ENCODE measurements around the gene SRL. TPM values are rescaled to one million over a fixed set of nuclear protein-coding genes. Genes with fewer than 3 reads are reported as not detected.

The SRL gene
- total and polyA plus RNA-seq, 4 experiments from 2014 or later, result not detected

DNA sequence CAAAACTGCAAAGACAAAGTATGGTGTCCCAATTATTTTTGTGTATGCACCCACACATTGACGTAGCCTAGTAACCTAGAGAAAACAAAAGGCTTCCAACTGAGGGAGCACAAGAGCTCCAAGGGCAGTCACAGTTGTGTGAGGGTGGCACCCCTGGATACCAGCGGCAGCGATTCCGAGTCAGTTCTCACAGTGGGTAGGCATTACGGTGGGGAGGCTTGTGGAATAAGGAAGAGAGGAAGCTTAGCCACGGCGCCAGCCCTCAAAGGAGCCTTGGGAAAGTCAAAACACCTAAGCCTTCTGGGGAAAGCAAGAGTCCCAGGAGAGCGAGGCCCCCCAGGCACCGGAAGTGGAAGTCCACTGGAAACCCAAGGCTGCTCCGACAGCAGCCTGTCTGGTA, 94.6 kb downstream of the SRL start:
- H3K4me1 ChIP-seq (ENCODE audit: insufficient read depth, low read length), result peaks cover 9% of the 10 kb centered on the region
- peaks cover 3 to 16% (median 9%) of the 10 kb centered on the region in 4 donors for H3K4me1 Mint-ChIP-seq
- no peak overlapping the region for H3K27ac Mint-ChIP-seq
- no peaks in the 10 kb centered on the region for H3K27me3 Mint-ChIP-seq
- no peaks in the 10 kb centered on the region for H3K36me3 ChIP-seq (ENCODE audit: insufficient read depth, low read length)
- ChIA-PET CTCF (ENCODE audit: partially characterized antibody) (no interaction called here), POLR2A (ENCODE audit: partially characterized antibody) (no interaction called here)
- H3K4me3 ChIP-seq (ENCODE audit: low read length in 2 of 2), result no peak overlapping the region
- H3K27me3 ChIP-seq (ENCODE audit: insufficient read depth, low read length), result no peaks in the 10 kb centered on the region
- no peaks in the 10 kb centered on the region for H3K9me3 ChIP-seq (ENCODE audit: control insufficient read depth in 1 of 2, low read length in 2 of 2)
- no peaks in the 10 kb centered on the region for H3K36me3 Mint-ChIP-seq
- no peak overlapping the region for H3K27ac ChIP-seq (ENCODE audit: low read depth, low read length)
- DNase-seq, result no peak
- no peak overlapping the region for H3K4me3 Mint-ChIP-seq
- intact Hi-C loops (cut with micrococcal nuclease), result no loop called here
- H3K9me3 Mint-ChIP-seq, result peaks cover 0 to 2% (median 0%) of the 10 kb centered on the region in 8 donors

DNA sequence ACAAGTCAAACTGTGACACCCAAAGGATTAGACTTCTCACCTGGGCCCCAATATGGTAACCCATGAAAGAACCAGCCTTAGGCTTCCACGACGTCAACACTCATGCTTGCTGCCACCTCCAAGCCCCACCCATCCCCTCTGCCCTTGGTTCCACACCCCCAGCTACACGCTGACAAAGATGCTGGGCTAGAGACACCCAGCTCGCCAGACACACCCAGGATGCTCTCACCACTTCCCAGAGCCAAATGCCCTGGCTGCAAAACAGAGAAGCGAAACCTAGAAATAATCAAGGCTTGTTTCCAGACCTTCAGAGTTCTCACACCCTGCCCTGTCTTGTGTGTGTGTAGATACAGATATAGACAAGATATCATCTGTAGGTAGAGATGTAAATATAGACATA, 99.6 kb downstream of the SRL start:
- Mint-ChIP-seq H3K4me1 (peaks cover 8 to 25% (median 12%) of the 10 kb centered on the region in 4 donors), H3K4me3 (peak overlapping the region in 4 of 8 donors; percentile 3 to 72 (median 38)), H3K27me3 (no peaks in the 10 kb centered on the region), H3K36me3 (no peaks in the 10 kb centered on the region), H3K9me3 (peaks cover 0 to 2% (median 0%) of the 10 kb centered on the region in 8 donors), H3K27ac (peak overlapping the region; percentile 81 to 96 (median 89))
- ChIA-PET CTCF (ENCODE audit: partially characterized antibody) (interaction anchor here (0.6 to 1.2 kb wide), 2 partner anchors 30 to 112 kb away, joined by 3 to 4 read pairs; no protein-coding TSS in a partner anchor), POLR2A (ENCODE audit: partially characterized antibody) (interaction anchor here (0.6 to 1.2 kb wide), 2 partner anchors 26 to 28 kb away, joined by 3 to 4 read pairs; partner anchors contain the start of gene ADCY9)
- peak; percentile 66 to 88 (median 79) for DNase-seq
- Histone ChIP-seq H3K27ac (ENCODE audit: low read depth, low read length) (peak overlapping the region; percentile 39), H3K4me3 (ENCODE audit: low read length in 2 of 2) (no peak overlapping the region), H3K9me3 (ENCODE audit: control insufficient read depth in 1 of 2, low read length in 2 of 2) (no peaks in the 10 kb centered on the region), H3K4me1 (ENCODE audit: insufficient read depth, low read length) (peaks cover 11% of the 10 kb centered on the region), H3K27me3 (ENCODE audit: insufficient read depth, low read length) (no peaks in the 10 kb centered on the region), H3K36me3 (ENCODE audit: insufficient read depth, low read length) (no peaks in the 10 kb centered on the region)
- intact Hi-C loops (cut with micrococcal nuclease), result no loop called here

DNA sequence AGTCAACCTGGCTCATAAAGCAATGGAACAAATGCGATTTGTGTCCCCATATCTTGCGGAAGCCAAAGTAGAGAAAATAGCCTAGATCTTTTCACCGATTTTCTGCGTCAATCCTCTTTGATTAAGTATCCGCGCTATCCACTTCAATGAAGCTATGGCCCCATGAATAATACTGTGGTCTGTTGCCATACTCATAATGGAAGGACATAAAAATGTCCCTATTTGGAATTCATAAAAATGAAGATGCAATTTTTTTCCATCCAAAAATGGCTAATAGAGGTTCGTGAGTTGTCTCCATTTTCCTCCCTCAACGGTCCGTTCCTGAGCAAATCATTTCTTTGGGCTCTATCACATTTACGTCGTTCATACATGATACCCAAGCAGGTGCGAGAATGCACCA, 100.3 kb downstream of the SRL start:
- peak overlapping the region in 4 of 7 donors; percentile 29 to 76 (median 36) for H3K27ac Mint-ChIP-seq
- Histone ChIP-seq H3K4me1 (ENCODE audit: insufficient read depth, low read length) (peaks cover 11% of the 10 kb centered on the region), H3K4me3 (ENCODE audit: low read length in 2 of 2) (no peak overlapping the region), H3K27ac (ENCODE audit: low read depth, low read length) (no peak overlapping the region), H3K36me3 (ENCODE audit: insufficient read depth, low read length) (no peaks in the 10 kb centered on the region), H3K9me3 (ENCODE audit: control insufficient read depth in 1 of 2, low read length in 2 of 2) (no peaks in the 10 kb centered on the region), H3K27me3 (ENCODE audit: insufficient read depth, low read length) (no peaks in the 10 kb centered on the region)
- DNase-seq, result no peak
- intact Hi-C loops (cut with micrococcal nuclease), result no loop called here
- CTCF ChIA-PET (ENCODE audit: partially characterized antibody), result no interaction called here
- H3K9me3 Mint-ChIP-seq, result peaks cover 0 to 2% (median 0%) of the 10 kb centered on the region in 8 donors
- H3K4me1 Mint-ChIP-seq, result peaks cover 8 to 25% (median 12%) of the 10 kb centered on the region in 4 donors
- H3K27me3 Mint-ChIP-seq, result no peaks in the 10 kb centered on the region
- no peak overlapping the region for H3K4me3 Mint-ChIP-seq
- no peaks in the 10 kb centered on the region for H3K36me3 Mint-ChIP-seq
- POLR2A ChIA-PET (ENCODE audit: partially characterized antibody), result interaction anchor here (1.2 kb wide), 1 partner anchor 26 kb away, joined by 4 read pairs; the partner anchor contains the start of gene ADCY9

DNA sequence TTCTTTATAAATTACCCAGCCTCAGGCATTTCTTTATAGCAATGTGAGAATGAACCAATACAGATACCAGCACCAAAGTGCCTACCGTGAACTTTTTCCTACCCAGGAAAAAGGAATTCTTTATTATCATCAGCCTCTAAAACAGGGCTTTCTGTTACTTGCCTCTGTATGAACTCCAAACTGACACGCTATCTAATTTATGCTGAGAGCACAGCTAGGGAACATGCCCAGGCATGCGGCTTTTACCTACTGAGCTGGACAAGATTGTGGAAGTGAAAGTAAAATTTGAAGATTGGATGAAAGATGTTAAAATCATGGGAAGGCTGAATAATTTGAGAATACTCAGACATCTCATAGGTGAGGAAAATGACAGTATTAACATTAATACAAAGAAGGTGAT, 101.2 kb downstream of the SRL start:
- Mint-ChIP-seq H3K9me3 (peaks cover 0 to 2% (median 0%) of the 10 kb centered on the region in 8 donors), H3K27ac (peak overlapping the region in 3 of 7 donors; percentile 2 to 68 (median 22)), H3K4me3 (no peak overlapping the region), H3K36me3 (no peaks in the 10 kb centered on the region), H3K4me1 (peaks cover 11 to 25% (median 12%) of the 10 kb centered on the region in 4 donors), H3K27me3 (peaks cover 2 to 3% of the 10 kb centered on the region in 2 donors)
- ChIA-PET CTCF (ENCODE audit: partially characterized antibody) (no interaction called here), POLR2A (ENCODE audit: partially characterized antibody) (no interaction called here)
- DNase-seq, result no peak
- no peaks in the 10 kb centered on the region for H3K27me3 ChIP-seq (ENCODE audit: insufficient read depth, low read length)
- no peak overlapping the region for H3K27ac ChIP-seq (ENCODE audit: low read depth, low read length)
- H3K4me1 ChIP-seq (ENCODE audit: insufficient read depth, low read length), result peaks cover 11% of the 10 kb centered on the region
- no peaks in the 10 kb centered on the region for H3K9me3 ChIP-seq (ENCODE audit: control insufficient read depth in 1 of 2, low read length in 2 of 2)
- no peak overlapping the region for H3K4me3 ChIP-seq (ENCODE audit: low read length in 2 of 2)
- H3K36me3 ChIP-seq (ENCODE audit: insufficient read depth, low read length), result no peaks in the 10 kb centered on the region
- intact Hi-C loops (cut with micrococcal nuclease), result no loop called here

DNA sequence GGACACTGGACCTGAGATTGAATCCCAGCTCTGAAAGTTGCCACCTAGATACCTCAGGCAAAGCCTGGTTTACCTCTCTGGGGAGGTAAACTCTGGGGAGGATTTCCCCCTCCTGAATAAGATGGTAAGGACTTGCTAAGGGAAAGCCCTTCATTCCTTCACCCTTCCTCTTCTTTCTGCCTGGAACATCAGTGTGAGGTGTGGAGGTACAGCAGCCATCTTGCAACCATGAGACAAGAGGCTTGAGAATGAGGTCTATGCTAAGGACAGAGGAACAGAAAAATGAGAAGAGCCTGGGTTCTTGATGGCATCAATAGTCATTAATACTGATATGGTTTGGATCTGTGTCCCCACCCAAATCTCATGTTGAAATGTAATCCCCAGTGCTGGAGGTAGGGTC, 101.9 kb downstream of the SRL start:
- peaks cover 4 to 6% of the 10 kb centered on the region in 2 donors for H3K27me3 Mint-ChIP-seq
- H3K9me3 Mint-ChIP-seq, result peaks cover 0 to 2% (median 0%) of the 10 kb centered on the region in 8 donors
- no peaks in the 10 kb centered on the region for H3K36me3 Mint-ChIP-seq
- H3K4me3 ChIP-seq (ENCODE audit: low read length in 2 of 2), result no peak overlapping the region
- POLR2A ChIA-PET (ENCODE audit: partially characterized antibody), result no interaction called here
- H3K9me3 ChIP-seq (ENCODE audit: control insufficient read depth in 1 of 2, low read length in 2 of 2), result no peaks in the 10 kb centered on the region
- peak overlapping the region in 1 of 7 donors; percentile 32 for H3K27ac Mint-ChIP-seq
- DNase-seq, result no peak
- H3K27ac ChIP-seq (ENCODE audit: low read depth, low read length), result no peak overlapping the region
- peaks cover 12 to 25% (median 12%) of the 10 kb centered on the region in 4 donors for H3K4me1 Mint-ChIP-seq
- H3K36me3 ChIP-seq (ENCODE audit: insufficient read depth, low read length), result no peaks in the 10 kb centered on the region
- peaks cover 11% of the 10 kb centered on the region for H3K4me1 ChIP-seq (ENCODE audit: insufficient read depth, low read length)
- H3K4me3 Mint-ChIP-seq, result no peak overlapping the region
- CTCF ChIA-PET (ENCODE audit: partially characterized antibody), result no interaction called here
- H3K27me3 ChIP-seq (ENCODE audit: insufficient read depth, low read length), result no peaks in the 10 kb centered on the region
- intact Hi-C loops (cut with micrococcal nuclease), result no loop called here

Other genes with a start within 250 kb of the SRL start
- gene ADCY9, start 125.6 kb downstream of the SRL start, total RNA-seq, result 1 to 10 TPM; 7.8 to 8.1 TPM
- gene ADCY9, start 125.6 kb downstream of the SRL start, polyA plus RNA-seq, result 1 to 10 TPM in 1 of 2 donors, under 1 TPM in 1; 0.26 to 1.3 TPM
- gene TFAP4, start 30.9 kb upstream of the SRL start, total RNA-seq, result 10 to 100 TPM; 25.2 to 27.3 TPM
- gene TFAP4, start 30.9 kb upstream of the SRL start, polyA plus RNA-seq, result under 1 TPM; 0.59 to 1.00 TPM
- gene GLIS2, start 74.0 kb upstream of the SRL start, total RNA-seq, result under 1 TPM in 1 of 2 experiments, not detected in 1; 0.08 TPM
- not detected for gene GLIS2, start 74.0 kb upstream of the SRL start, polyA plus RNA-seq
- gene PAM16, start 109.2 kb upstream of the SRL start, total RNA-seq, result 10 to 100 TPM; 38.6 to 54.8 TPM
- gene PAM16, start 109.2 kb upstream of the SRL start, polyA plus RNA-seq, result 10 to 100 TPM; 34.6 to 34.8 TPM
- gene VASN, start 129.8 kb upstream of the SRL start, total RNA-seq, result under 1 TPM; 0.11 to 0.29 TPM
- gene VASN, start 129.8 kb upstream of the SRL start, polyA plus RNA-seq, result under 1 TPM in 1 of 2 donors, not detected in 1; 0.16 TPM
- gene CORO7, start 174.5 kb upstream of the SRL start, total RNA-seq, result 100 to 1,000 TPM; 176 to 184 TPM
- 100 to 1,000 TPM in 1 of 2 donors, 10 to 100 TPM in 1; 48.2 to 139 TPM for gene CORO7, start 174.5 kb upstream of the SRL start, polyA plus RNA-seq
- gene DNAJA3, start 183.8 kb upstream of the SRL start, total RNA-seq, result 10 to 100 TPM; 67.5 to 71.1 TPM
- 10 to 100 TPM; 52.4 to 55.5 TPM for gene DNAJA3, start 183.8 kb upstream of the SRL start, polyA plus RNA-seq
- gene NMRAL1, start 232.5 kb upstream of the SRL start, total RNA-seq, result 10 to 100 TPM; 61.6 to 61.8 TPM
- gene NMRAL1, start 232.5 kb upstream of the SRL start, polyA plus RNA-seq, result 10 to 100 TPM; 55.1 to 65.7 TPM
- 10 to 100 TPM; 64.1 to 72.4 TPM for gene HMOX2, start 234.3 kb upstream of the SRL start, total RNA-seq
- gene HMOX2, start 234.3 kb upstream of the SRL start, polyA plus RNA-seq, result 100 to 1,000 TPM; 164 to 206 TPM

Measured in CD4-positive, alpha-beta memory T cell (primary cell).